Activated naive CD4-positive, alpha-beta T cell treated with anti-CD3 and anti-CD28 coated beads, Interleukin-2, amount 10 ng/mL, durations not matched to agents 7 days and 5 days (primary cell): Measurements from ENCODE around the gene RPS6KB2.
"Not testable (repeated sequence)": the region's sequence is repeated elsewhere in the genome, so short reads cannot be mapped to it uniquely, and the experiment has no call there.

Experiments
- CTCF ChIA-PET: fragments of 350-600 bp; sonication (Branson Sonifier 250); formaldehyde crosslinking; loops from one replicate; lab custom pipeline; 2021; ENCODE audit warnings: antibody characterized with exemption; lab: Charles Lee
- DNase-seq: peaks from one replicate; pipeline ENCODE4 v3.0.0-alpha.2; 2020
- H3K27ac Mint-ChIP-seq: one replicate; pipeline ENCODE4 v1.8.0; 2021; ENCODE audit warnings: mild to moderate bottlenecking, moderate library complexity, mixed read lengths
- H3K27me3 Mint-ChIP-seq: one replicate; pipeline ENCODE4 v1.8.0; 2021; ENCODE audit warnings: mild to moderate bottlenecking, mixed read lengths
- H3K36me3 Mint-ChIP-seq: one replicate; pipeline ENCODE4 v1.8.0; 2021; ENCODE audit warnings: mixed read lengths
- H3K4me1 Mint-ChIP-seq: one replicate; pipeline ENCODE4 v1.8.0; 2021; ENCODE audit warnings: mixed read lengths
- H3K4me3 Mint-ChIP-seq: one replicate; pipeline ENCODE4 v1.8.0; 2021; ENCODE audit warnings: mild to moderate bottlenecking, moderate library complexity, mixed read lengths
- H3K9me3 Mint-ChIP-seq: one replicate; pipeline ENCODE4 v1.8.0; 2021; ENCODE audit warnings: mixed read lengths

The RPS6KB2 gene

DNA sequence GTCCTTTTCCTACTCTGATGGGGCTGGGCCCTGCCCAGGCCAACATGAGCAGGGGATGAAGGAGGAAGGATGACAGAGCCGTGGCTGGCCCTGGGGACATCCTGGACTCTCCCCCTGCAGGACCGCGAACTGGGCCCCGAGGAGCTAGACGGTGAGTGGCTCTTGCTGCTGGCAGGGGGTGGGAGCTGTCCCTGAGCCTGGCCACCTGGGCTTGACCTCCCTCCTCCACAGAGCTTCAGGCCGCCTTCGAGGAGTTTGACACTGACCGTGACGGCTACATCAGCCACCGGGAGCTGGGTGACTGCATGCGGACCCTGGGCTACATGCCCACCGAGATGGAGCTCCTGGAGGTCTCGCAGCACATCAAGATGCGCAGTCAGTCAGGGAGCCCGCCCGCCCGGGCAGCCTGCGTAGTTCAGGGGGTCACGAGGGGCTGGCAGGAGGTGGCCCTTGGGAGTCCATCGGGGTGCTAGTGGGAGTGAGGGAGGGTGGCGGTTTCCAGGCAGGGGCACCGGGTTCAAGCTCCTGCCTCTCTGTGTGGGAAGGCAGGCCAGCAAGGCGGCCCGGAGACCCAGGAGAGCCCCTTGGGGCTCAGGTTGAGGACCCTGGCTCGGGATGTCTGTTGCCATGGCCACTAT lies 27.9 kb downstream of the RPS6KB2 start:
- Mint-ChIP-seq H3K4me1 (peaks cover 5% of the 10 kb centered on the region), H3K27ac (no peak overlapping the region), H3K27me3 (peaks cover 60% of the 10 kb centered on the region), H3K36me3 (no peaks in the 10 kb centered on the region), H3K4me3 (no peak overlapping the region), H3K9me3 (no peaks in the 10 kb centered on the region)
- DNase-seq = no peak
- CTCF ChIA-PET = interaction anchor here (1.0 kb wide), 1 partner anchor 12 kb away, joined by 4 read pairs; the partner anchor contains the start of gene TMEM134

GRCh38 chr11:67457453-67457852 lies 29.2 kb downstream of the RPS6KB2 start:
- DNase-seq = no peak
- H3K9me3 Mint-ChIP-seq = no peaks in the 10 kb centered on the region
- H3K27me3 Mint-ChIP-seq = peaks cover 55% of the 10 kb centered on the region
- H3K27ac Mint-ChIP-seq = no peak overlapping the region
- no peaks in the 10 kb centered on the region for H3K36me3 Mint-ChIP-seq
- CTCF ChIA-PET = no interaction called here
- H3K4me1 Mint-ChIP-seq = peaks cover 5% of the 10 kb centered on the region
- no peak overlapping the region for H3K4me3 Mint-ChIP-seq

DNA sequence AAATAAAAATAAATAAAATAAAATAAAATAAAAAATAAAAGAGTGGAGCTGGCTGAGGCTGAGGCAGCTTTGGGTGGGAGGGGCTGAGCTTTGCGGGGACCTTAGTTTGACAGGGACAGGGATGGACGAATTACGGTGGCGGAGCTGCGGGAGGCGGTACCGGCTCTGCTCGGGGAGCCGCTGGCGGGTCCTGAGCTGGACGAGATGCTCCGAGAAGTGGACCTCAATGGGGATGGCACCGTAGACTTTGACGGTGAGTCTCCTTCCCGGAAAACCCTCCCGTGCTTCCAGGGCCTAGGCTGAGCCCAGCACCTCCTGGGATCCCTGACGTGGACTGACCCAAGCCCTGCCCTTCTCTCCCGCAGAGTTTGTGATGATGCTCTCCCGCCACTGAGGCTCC lies 30.0 kb downstream of the RPS6KB2 start:
- H3K9me3 Mint-ChIP-seq = no peaks in the 10 kb centered on the region
- CTCF ChIA-PET = interaction anchor here (1.2 kb wide), 1 partner anchor 19 kb away, joined by 3 read pairs; no protein-coding TSS in a partner anchor
- peaks cover 55% of the 10 kb centered on the region for H3K27me3 Mint-ChIP-seq
- H3K4me3 Mint-ChIP-seq = no peak overlapping the region
- no peaks in the 10 kb centered on the region for H3K36me3 Mint-ChIP-seq
- no peak for DNase-seq
- no peak overlapping the region for H3K27ac Mint-ChIP-seq
- H3K4me1 Mint-ChIP-seq = peaks cover 6% of the 10 kb centered on the region

DNA sequence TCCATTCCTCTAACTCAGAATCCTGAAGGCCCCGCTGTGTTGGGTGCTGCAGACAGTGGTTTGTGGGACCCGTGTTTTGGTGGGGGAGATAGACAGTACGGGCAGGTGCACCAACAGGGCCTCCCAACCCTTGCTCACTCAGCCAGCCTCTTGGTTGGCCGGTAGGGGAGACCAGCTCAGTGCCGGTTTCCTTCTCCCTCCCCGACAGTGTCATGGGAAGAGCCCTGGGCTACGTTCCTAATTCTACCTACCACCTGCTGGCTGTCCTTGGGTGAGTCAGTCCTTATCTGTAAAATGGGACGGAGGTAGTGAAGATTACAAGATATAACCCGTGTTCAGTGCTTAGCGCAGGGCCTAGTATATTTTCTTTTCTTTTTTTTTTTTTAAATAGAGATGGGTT lies 34.9 kb downstream of the RPS6KB2 start:
- H3K36me3 Mint-ChIP-seq = peaks cover 7% of the 10 kb centered on the region
- CTCF ChIA-PET = interaction anchor here (0.6 kb wide), 1 partner anchor 106 kb away, joined by 3 read pairs; no protein-coding TSS in a partner anchor
- H3K27ac Mint-ChIP-seq = no peak overlapping the region
- peaks cover 42% of the 10 kb centered on the region for H3K4me1 Mint-ChIP-seq
- H3K4me3 Mint-ChIP-seq = no peak overlapping the region
- peaks cover 27% of the 10 kb centered on the region for H3K27me3 Mint-ChIP-seq
- DNase-seq = no peak
- no peaks in the 10 kb centered on the region for H3K9me3 Mint-ChIP-seq

- Mint-ChIP-seq H3K36me3 (peaks cover 8% of the 10 kb centered on the region), H3K9me3 (no peaks in the 10 kb centered on the region), H3K27ac (peak overlapping the region; percentile 93), H3K4me3 (peak overlapping the region; percentile 80), H3K27me3 (peaks cover 21% of the 10 kb centered on the region), H3K4me1 (peaks cover 46% of the 10 kb centered on the region)
- DNase-seq = no peak
- CTCF ChIA-PET = interaction anchor here (0.6 kb wide), 1 partner anchor 107 kb away, joined by 3 read pairs; no protein-coding TSS in a partner anchor
Observed at GRCh38 chr11:67463680-67464410, 35.6 kb downstream of the RPS6KB2 start.

- peak overlapping the region; percentile 80 for H3K4me3 Mint-ChIP-seq
- no peaks in the 10 kb centered on the region for H3K9me3 Mint-ChIP-seq
- peaks cover 8% of the 10 kb centered on the region for H3K36me3 Mint-ChIP-seq
- CTCF ChIA-PET = interaction anchor here (0.7 kb wide), 1 partner anchor 27 kb away, joined by 3 read pairs; the partner anchor contains the start of gene PTPRCAP
- H3K4me1 Mint-ChIP-seq = peaks cover 49% of the 10 kb centered on the region
- peak; percentile 96 for DNase-seq
- peak overlapping the region; percentile 93 for H3K27ac Mint-ChIP-seq
- peaks cover 13% of the 10 kb centered on the region for H3K27me3 Mint-ChIP-seq
Observed at GRCh38 chr11:67464411-67465188, 36.3 kb downstream of the RPS6KB2 start.

DNA sequence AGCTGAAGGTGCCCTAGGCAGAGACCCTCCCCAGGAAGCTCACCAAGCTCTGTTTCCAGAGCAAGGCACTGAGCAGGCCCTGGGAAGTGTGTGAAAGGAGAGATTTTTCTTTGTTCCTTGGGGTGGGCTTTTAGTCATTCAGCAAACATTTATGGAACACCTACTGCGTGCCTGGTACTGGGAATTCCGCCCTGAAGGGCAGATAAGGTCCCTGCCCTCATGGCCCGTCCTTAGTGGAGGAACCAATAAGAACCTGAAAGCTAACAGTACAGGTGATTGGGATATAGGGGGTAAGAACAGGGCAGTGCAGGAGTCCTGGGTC lies 36.9 kb downstream of the RPS6KB2 start:
- Mint-ChIP-seq H3K27ac (peak overlapping the region; percentile 93), H3K27me3 (peaks cover 9% of the 10 kb centered on the region), H3K9me3 (no peaks in the 10 kb centered on the region), H3K4me1 (peaks cover 48% of the 10 kb centered on the region), H3K36me3 (peaks cover 8% of the 10 kb centered on the region), H3K4me3 (peak overlapping the region; percentile 80)
- CTCF ChIA-PET = interaction anchor here (0.7 kb wide), 1 partner anchor 27 kb away, joined by 3 read pairs; the partner anchor contains the start of gene PTPRCAP
- no peak for DNase-seq

GRCh38 chr11:67465530-67465929 lies 37.2 kb downstream of the RPS6KB2 start:
- DNase-seq, H3K9me3 Mint-ChIP-seq, H3K36me3 Mint-ChIP-seq, H3K27me3 Mint-ChIP-seq: not testable (repeated sequence)
- H3K4me3 Mint-ChIP-seq = peak overlapping the region; percentile 80
- peak overlapping the region; percentile 93 for H3K27ac Mint-ChIP-seq
- CTCF ChIA-PET = interaction anchor here (0.7 kb wide), 1 partner anchor 28 kb away, joined by 3 read pairs; the partner anchor contains the start of gene PTPRCAP
- peaks cover 46% of the 10 kb centered on the region for H3K4me1 Mint-ChIP-seq

GRCh38 chr11:67466367-67466766 lies 38.1 kb downstream of the RPS6KB2 start:
- peaks cover 8% of the 10 kb centered on the region for H3K36me3 Mint-ChIP-seq

DNA sequence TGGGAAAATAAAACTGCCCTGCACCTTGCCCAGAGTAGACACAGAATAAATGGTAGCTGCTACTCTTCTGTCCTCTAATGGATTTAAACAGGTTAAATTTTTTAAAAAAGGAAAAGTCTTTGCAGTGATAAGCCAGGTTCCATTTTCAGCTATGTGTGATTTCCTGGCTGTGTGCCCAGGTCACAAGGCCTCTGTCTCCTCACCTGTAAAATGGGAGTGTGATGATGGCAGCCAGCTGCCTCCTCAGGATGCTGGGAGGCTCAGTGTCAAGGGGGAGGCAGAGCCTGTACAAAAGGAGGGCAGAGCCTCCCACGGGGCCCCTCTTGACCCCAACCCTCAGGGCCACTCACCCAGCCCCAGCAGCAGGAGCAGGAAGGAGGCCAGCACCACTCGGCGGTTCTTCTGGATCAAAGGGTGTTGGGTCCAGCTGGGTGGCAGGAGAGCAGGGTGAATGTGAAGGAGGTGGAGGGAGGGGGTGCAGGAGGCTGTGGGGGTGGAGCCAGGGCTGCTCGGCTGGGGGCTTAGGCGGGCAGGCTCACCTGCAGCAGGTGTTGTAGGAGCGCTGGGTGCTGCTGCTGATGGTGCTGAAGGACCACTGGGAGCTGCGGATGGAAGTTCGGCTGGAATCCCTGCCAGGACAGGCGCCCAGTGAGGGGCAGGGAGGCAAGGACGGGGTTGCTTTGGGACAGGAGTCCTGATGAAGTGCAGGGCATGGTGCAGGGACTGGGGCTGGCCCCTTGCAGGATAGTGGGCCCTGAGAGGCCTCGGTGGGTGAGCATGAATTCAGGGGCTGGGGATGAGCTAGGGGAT lies 38.9 kb downstream of the RPS6KB2 start:
- Mint-ChIP-seq H3K4me1 (peaks cover 49% of the 10 kb centered on the region), H3K4me3 (peak overlapping the region; percentile 87), H3K27ac (peak overlapping the region; percentile 82), H3K9me3 (no peaks in the 10 kb centered on the region), H3K27me3 (no peaks in the 10 kb centered on the region), H3K36me3 (peaks cover 8% of the 10 kb centered on the region)
- CTCF ChIA-PET = interaction anchor here (1.1 to 2.6 kb wide), 4 partner anchors 28 to 73 kb away, joined by 3 to 14 read pairs (median 8); partner anchors contain the start of genes PPP1CA and PTPRCAP
- no peak for DNase-seq

More at GRCh38 chr11:67466367-67466766, 38.1 kb downstream of the RPS6KB2 start:
- peak overlapping the region; percentile 71 for H3K27ac Mint-ChIP-seq
- H3K4me3 Mint-ChIP-seq = peak overlapping the region; percentile 44
- peaks cover 49% of the 10 kb centered on the region for H3K4me1 Mint-ChIP-seq
- no peaks in the 10 kb centered on the region for H3K9me3 Mint-ChIP-seq
- H3K27me3 Mint-ChIP-seq = no peaks in the 10 kb centered on the region
- DNase-seq = no peak
- CTCF ChIA-PET = interaction anchor here (2.5 to 2.6 kb wide), 2 partner anchors 27 to 65 kb away, joined by 9 to 14 read pairs; partner anchors contain the start of gene PPP1CA

DNA sequence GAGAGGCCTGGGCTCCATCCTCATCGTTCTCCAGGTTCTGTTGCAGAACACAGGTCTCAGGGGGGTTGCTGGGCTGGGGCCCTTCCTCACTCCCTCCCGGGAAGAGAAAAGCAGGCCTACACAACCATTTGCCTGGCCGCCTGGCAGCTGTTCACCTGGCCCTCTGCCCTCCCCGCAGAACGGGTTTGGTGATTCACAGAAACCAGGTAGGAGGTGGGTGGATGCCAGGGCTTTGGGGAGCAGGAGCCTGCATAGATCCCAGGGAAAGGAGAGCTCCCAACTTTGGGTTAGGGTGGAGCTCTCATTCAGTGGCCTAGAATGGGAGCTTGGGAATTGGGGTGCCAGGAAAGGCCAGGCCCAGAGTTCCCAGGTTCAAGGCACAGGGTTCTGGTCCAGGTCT lies 39.8 kb downstream of the RPS6KB2 start:
- CTCF ChIA-PET = interaction anchor here (1.1 to 2.6 kb wide), 10 partner anchors 12 to 85 kb away, joined by 3 to 14 read pairs (median 4); partner anchors contain the start of genes PPP1CA and PTPRCAP
- H3K4me3 Mint-ChIP-seq = peak overlapping the region; percentile 87
- H3K27me3 Mint-ChIP-seq = no peaks in the 10 kb centered on the region
- DNase-seq = no peak
- peak overlapping the region; percentile 87 for H3K27ac Mint-ChIP-seq
- no peaks in the 10 kb centered on the region for H3K9me3 Mint-ChIP-seq
- peaks cover 8% of the 10 kb centered on the region for H3K36me3 Mint-ChIP-seq
- peaks cover 49% of the 10 kb centered on the region for H3K4me1 Mint-ChIP-seq

- CTCF ChIA-PET = interaction anchor here (0.8 to 2.6 kb wide), 11 partner anchors 12 to 86 kb away, joined by 3 to 14 read pairs (median 3); partner anchors contain the start of genes PPP1CA and PTPRCAP
- peaks cover 8% of the 10 kb centered on the region for H3K36me3 Mint-ChIP-seq
- H3K9me3 Mint-ChIP-seq = no peaks in the 10 kb centered on the region
- H3K27ac Mint-ChIP-seq = peak overlapping the region; percentile 87
- H3K4me3 Mint-ChIP-seq = peak overlapping the region; percentile 87
- DNase-seq = no peak
- peaks cover 3% of the 10 kb centered on the region for H3K27me3 Mint-ChIP-seq
- peaks cover 47% of the 10 kb centered on the region for H3K4me1 Mint-ChIP-seq
Observed at GRCh38 chr11:67468456-67468758, 40.1 kb downstream of the RPS6KB2 start.
